Cerebellar cortex (tissue), 1 donor: ENCODE measurements around the gene ARHGAP25.

Experiments used
- DNase-seq: peaks from one replicate; pipeline ENCODE4 v3.0.0-alpha.2; 2015; ENCODE audit warnings: low spot score

ARHGAP25 gene

DNA sequence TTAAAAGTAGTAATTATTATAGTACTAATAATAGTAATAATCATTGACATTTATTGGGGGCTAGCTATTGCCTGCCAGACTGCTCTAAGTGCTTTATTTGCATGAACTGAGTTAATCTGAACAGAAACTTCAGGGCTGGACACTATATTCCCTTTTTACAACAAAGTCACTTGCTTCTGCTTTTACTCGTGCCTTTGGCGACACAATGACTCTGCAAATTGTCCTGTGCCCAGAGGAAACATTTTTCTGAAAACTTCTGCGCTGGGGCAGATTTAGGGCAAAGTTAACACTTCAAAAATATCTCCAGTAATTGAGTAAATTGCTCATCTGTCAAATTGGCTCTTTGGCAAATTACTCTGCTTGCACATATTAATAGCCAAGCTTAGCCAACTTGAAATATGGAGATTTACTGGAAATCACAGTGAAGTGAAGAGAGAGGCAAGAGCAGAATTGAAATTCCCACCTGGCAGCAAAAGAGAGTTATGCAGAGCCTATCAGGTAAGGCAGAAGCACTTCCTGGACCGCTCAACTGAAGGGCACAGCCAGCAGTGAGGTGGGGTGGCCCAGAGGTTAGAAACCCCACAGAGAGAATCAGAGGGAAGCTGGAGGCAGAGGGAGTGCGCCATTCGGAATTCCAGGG is 100.2 kb downstream of the ARHGAP25 start:
- no peak for DNase-seq

DNA sequence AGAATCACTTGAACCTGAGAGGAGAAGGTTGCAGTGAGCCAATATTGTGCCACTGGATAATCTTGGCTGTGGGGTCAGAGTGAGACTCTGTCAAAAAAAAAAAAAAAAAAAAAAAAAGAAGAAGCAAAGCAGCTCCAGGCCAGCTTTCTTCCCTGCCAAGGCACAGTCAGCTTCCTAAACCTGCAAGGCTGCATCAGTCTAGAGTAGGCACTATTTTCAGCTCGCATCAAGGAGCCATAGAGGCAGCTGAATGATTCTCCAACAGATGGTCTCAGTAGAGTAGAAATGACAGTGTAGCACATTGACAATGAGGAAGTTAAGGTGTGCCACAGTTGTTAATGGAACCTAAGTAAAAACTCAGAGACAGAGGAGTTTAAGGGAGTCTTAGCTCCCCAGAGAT is 101.0 kb downstream of the ARHGAP25 start:
- DNase-seq: no peak

DNA sequence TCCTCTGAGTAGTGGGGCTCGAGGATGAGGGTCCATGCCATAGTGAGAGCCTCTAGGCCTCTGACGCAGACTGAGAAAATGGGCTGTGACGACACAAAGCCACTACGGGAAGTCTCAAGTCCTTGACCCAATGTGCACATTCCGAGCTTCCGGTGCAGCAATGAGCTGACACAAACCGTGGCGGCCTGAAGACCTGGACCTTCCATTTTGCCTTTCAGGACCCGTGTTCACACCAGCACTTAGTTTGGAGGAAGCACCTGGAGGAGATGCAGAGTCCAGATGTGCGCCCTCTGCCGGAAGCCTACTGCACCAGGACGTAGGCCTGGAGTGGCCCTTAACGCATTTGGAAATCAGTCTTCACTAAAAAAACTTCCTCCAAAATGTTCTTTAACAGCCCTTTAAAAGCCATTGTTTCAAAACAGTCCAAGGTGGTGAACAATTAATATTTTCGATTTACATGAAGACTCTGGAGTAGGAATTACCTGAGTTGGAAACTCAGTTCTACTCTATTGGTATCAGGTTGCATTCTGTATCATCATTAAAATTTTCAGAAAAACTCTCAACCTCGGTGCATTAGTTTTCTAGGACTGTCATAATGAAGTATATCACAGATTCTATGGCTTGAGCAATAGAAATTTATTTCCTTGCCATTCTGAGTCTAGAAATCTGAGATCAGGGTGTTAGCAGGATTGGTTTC is 102.7 kb downstream of the ARHGAP25 start:
- peak; percentile 33 for DNase-seq

DNA sequence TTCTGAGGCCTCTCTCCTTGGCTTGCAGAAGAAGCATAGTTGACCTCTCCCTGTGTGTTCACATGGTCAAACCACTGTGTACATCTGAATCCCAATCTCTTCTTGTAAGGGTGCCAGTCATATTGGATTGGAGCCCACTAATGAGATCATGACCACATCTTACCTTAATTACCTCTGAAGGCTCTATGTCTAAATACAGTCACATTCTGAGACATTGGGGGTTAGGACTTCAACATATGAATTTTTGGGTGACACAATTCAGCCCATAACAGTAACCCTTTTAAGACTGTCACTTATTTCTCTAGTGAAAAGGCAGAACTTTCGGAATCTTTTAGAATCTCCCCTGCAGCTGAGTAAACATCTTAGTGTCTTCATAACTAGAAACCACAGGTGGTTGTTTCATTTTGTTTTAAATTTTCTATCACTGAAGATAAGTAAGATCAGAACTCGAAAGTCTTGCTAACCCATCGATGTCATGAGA is 103.3 kb downstream of the ARHGAP25 start:
- DNase-seq: no peak

DNA sequence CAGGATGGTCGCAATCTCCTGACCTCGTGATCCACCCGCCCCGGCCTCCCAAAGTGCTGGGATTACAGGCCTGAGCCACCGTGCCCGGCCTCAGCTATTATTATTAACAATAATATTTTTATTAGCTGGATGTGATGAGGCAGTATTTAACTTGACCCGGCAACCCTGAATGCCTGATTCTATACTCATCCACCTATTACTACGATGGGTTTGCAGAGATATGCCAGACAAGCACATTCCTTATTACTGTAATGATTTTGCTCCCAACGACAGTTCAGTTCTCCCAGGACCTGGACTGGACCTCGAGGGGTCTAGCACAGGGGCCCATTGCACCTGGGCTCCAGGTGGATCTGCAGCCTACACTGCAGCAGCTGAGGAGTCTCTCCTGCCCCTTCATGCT is 104.0 kb downstream of the ARHGAP25 start:
- no peak for DNase-seq

DNA sequence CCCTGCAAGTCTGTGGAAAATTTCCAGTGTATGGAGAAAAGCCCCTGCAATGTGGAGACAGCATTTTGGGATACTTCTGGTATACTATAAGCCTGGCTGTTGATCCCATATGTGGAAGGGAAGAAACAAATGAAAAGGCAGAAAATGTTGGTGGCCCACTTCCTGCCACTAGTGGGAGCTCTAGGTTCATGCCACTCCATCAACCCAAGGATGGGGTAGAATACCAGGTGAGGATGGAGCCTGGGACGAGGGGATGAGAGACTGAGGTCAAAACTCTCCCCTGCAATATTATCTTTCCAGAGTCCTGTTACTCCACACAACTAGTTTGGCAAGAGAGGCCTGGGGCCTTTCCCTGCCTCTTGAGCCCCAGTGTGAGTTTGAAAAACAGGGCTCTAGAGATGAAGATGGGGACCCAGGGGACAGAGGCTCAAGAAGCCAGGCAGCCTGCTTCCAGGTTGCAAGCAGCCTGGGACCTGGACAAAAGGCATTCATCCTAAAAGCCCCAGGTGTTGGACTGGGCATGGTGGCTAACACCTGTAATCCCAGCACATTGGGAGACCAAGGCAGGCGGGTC is 104.7 kb downstream of the ARHGAP25 start:
- DNase-seq: no peak

DNA sequence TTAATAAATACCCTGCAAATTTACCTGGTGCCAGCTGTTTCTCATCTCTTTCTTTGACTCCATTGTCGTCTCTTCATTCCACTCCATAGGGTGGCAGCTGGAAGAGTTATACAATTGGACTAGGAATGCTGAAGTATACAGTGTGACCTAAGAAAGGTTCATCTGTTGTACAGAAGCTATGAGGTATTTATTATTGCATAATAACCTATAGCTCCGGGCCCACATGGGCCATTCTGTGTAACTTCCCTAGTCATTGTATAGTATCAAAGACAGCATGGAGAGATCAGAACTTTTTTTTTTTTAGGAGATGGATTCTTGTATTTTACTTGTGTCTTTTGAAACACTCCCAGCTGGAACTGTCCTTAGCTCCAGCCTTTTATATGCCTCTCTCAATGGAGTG is 110.4 kb downstream of the ARHGAP25 start:
- DNase-seq: no peak

DNA sequence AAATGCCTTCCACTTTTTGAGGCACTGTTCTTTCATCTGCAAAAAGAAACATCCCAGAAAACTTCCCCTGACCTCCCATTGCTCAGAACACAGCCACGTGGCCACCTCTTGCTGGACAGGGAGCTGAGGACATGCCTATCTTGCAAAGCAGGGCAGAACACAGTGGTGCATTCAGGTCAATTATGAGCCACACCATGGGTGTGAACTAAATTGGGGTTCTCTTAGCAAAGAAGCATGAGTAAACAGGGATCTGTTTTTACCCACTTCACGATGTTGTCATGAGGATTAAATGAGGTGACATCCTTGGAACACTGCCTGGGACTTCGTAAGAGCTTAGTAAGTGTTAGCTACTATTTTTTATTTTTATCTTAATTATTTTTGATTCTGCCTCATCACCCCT is 111.5 kb downstream of the ARHGAP25 start:
- no peak for DNase-seq

DNA sequence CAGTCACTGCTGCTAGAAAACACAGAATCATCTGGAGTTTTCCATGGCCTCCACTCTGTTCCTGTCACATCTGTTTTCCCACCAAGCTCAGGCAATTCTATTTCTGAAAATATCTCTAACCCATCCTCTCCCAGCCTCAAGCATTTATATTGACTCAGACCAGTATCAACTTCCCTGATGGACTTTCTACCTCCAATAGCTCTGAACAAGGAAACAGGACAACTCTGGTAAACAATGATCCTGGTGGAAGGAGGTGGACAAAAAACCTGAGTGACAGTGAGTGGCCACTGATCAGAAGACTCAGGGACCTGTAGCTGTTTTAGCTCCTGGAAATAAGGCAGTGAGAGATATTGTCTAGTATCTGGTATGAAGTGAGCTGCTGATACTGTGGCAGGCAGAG is 113.1 kb downstream of the ARHGAP25 start:
- DNase-seq: no peak

DNA sequence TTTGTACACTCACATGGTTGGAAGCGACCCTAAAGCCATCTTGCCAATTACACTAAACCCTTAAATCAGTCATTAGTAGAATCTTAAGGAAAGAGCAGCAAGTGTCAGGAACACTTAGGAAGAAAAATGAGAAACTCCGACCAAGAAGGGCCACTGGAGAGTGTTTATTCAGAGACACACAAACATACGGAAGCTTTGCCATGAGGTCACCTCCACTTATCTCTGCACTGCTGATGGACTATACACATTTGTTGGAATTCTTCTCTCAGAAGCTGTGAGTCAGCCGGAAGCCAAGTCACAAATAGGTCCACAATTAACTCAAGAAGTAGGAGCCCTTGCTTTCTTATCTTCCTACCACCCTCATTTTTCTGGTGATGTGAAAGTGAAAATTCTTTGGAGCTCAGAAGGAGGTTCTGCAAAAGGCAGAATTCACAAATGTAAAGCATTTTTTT is 115.0 kb downstream of the ARHGAP25 start:
- DNase-seq: no peak

DNA sequence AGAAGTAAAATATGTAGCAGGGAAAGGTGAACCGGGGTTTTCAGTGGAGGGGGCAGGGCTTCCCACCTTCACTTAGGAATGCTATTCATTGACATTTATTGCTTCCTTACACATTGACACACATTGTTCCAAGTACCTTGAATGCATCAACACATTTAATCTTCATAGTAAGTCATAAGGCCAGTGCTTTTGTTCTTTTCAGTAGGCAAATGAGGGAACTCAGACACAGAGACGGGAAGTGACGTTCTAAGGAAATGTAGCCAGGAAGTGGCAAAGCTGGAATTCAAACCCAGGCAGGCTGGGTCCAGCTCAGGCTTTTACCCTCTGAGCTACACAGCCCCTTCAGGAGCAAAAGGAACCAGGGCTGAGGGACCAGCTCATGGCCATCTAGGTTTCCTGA is 115.9 kb downstream of the ARHGAP25 start:
- DNase-seq: no peak

DNA sequence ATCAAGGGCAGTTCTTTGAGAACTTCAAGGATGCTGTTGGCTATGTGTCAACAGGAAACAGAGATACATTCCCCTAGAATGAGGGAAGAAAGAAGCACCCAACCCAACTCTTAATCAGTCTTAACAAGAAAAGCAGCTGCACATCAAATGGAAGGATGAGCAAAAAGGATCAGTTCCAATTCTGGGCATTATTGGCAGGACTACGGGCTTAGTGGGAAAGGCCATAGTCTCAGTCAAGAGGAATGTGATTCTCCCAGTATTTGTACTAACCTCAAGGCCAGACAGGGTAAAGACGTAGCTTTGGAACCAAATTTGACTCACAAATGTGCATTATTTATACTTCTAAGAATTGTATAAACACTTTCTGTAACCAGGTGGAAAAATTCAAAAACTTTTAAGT is 118.4 kb downstream of the ARHGAP25 start:
- DNase-seq: no peak

DNA sequence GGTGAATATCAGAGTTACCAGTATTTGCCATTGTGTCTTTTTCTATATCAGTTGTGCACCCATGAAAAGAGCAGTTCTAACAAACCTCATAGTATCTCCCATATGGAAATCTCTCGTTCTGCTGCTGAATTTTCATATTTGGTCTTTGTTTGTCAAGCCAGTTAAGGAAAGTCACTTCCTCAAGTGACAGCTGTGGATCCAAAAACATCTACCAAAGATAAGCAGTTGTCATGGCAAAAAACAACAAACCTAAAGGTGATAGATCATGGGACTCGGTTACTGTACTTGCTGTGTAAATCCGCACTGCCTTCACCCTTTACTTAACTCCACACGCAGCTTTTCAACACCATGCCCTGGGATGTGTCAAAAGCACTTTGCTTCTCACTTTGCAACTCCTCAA is 119.3 kb downstream of the ARHGAP25 start:
- DNase-seq: no peak

DNA sequence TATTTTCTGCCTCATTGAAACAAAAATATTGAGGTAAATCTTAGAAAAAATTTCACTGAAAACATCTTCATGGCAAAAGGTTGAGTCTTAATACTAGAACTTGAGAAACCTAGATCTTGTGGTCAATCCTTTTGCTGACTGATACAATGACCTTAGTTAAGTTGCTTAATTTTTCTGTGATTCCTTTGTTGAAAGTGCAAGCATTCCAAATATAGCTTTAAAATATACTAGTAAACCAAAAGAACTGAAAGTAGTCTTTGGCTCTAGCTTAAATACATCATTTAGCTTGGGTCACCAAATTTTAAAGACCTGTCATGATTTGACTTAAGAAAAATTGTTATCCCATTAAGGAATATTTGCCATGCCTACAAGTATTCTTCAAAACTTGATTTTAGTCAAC is 119.9 kb downstream of the ARHGAP25 start:
- no peak for DNase-seq

DNA sequence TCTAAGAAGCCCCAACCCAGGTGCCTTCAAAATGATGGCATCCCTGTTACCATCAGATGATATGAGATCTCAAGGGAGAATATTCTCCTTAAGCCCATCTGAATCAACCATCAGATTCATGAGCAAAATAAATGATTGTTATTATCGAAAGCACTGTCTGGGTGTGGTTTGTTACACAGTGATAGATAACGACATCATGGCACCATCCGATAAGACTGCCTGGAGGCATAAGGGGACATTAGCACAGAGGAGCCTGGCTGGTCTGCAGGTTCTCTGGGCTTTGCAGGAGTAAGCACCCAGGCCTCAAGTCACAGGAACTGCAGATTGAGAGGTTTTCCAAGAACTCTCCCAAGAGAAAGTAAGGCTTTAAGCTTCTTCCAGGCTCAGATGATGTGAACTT is 120.9 kb downstream of the ARHGAP25 start:
- DNase-seq: no peak

DNA sequence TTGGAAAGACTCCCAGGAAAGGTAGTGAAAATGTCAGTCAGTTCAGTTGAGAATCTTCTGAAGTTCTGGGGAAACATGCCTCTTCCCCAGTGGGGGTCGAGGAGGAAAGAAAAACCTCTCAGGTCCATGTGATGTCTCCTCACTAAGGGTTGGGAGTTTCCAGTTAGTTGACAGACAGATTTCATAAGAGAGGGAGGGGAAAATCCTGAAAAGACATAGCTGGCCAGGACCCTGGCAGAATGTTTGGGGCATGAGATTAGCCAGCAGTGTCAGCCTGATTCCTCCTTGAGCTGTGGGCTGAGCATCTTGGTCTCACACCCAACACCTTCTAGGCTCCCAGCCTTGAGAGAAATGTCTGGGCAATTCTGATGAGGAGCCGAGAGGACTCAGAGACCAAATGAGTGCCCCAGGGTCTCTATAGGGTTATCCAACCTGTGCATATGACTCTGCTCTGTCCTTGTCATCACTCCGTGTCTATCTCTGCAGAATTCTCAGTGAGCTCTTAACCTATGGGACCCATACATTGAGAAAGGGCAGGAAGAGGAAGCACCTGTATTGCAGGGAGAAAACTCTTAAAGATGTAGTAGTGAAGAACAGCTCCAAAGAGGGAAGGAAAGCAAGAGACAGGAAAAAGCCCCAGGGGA is 122.7 kb downstream of the ARHGAP25 start:
- DNase-seq: no peak

DNA sequence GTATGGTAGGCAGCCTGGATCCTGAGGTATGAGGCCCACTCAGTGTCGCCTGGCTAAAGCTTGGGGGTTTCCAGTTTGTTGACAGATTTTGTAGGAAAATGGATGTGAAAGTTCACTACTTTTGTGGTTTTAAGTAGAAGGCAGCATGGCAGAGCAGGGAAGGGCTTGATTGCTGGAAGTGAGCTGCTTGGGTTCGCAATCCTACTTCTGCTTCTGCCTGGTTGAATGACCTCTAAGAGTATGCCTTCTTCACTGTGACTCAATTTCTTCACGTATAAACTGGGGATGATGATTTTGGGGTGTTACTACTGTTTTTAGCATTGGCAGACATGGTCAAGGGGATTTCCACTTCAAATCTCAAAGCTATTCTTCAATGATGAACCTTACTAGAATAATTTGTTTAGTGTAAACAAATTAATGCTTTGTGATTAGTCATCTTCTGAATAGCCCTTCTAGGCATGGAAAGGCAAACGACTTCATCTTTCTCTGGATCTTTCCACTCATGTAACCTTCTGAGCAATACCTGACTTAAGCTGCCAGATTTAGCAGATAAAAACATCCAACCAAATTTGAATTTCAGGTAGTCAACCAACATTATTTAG is 123.3 kb downstream of the ARHGAP25 start:
- no peak for DNase-seq

DNA sequence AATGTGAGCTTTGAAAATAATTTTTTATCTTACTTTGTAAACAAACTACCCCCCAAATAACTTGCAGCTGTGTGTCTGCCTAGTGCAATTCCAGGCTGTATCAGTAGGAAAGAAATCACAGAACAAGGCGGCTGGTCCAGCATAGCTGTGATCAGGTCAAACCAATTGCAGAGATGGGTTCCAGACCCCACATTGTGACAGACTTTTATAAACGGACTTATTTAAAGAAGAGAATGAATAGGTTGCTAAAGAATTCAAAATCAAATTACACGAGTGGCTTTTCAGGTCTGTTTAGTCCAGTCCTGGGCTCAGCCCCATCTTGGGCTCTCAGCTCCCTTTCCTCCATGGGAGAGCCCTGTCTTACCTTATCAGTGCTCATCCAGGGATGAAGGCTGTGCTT is 125.5 kb downstream of the ARHGAP25 start:
- DNase-seq: no peak

DNA sequence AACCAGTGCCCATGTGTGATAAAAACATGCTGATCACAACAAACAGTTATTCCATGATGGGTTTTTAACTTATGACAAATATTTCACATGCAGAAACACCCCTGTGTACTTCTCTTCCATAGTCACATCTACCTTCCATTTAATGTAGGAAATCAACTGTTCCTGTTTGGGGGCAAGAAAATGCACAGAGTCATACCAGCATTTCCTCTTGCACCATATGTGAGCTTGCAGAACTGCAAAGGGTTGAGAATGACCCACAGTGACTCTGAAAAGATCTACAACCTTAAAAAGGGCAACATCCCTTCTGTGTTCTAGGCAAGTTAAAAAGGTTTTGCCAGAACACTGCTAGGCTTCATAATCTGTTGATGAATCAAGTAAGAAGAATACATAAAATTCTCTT is 126.7 kb downstream of the ARHGAP25 start:
- DNase-seq: no peak

DNA sequence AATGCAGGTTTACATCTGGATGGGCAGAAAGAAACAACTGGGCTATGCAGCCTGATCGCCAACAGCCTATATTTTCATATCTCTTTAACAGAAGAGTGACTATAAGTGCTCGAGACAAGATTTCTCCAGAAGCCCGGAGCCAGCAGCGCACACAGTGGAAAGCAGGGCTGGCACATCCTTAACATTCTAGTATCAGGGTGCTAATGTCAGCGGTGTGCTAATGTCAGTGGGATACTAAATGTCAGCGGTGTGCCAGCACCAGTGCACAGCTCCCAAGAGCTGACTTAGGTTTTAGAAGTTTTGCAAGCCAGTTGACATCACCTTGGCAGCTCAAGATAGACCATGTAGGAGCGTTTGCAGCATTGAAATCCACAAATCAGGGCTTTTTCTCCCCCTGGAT is 128.3 kb downstream of the ARHGAP25 start:
- no peak for DNase-seq

DNA sequence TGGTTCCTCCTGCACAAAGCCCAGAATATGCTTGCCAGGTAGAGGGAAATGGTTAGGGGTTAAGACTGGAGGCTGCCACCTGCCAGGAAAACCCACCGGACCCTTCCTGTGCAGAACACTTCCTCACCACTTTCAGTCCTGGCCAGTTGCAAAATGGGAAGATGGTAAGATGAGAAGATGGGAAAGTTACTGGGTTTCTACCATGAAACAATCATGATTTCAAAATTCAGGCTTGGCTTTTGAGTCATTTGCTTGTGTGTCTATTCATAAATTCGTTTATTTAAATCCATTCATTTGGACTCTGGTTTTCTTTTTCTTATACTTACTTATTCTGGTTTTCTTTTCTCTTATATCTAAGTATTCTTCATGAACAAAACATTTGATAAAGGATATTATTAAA is 129.4 kb downstream of the ARHGAP25 start:
- DNase-seq: no peak

DNA sequence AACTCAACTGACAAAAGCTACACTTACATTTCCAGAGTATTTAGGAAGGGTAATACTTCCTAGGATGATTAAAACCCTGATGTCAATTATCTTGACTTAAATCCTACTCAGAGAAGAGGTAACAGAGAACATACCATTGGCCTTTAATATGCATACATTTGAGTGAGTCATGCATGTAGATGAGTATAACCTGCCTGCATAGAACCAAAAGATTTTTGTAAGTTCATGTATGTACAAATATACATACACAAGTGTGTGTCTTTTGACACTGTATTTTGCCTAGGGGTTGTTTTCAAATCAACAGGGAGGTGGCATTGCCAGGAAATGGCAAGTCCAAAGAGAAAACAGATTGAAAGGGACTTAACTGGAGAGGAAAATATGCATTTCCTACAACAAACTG is 130.5 kb downstream of the ARHGAP25 start:
- DNase-seq: no peak

DNA sequence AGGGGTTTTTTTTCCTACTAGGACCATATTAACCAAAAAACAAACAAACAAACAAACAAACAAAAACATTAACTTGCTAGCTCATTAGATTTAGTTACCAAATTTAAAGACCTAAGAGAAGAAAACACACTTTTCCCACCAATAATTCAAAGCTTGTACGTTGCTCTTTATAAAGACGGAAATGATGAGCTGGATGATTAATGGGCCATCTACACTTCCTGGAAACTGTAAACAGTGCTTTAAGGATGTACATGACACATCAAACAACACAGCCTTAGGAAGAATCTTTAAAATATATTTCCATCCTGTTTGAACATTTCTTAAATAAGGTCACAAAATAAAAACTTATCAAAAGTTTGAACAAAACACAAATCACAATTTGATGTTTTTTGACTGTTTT is 135.6 kb downstream of the ARHGAP25 start:
- no peak for DNase-seq
